IMR-90 (cell line): ENCODE measurements around the gene ATP6V0E2. TPM values are rescaled to one million over a fixed set of nuclear protein-coding genes. Genes with fewer than 3 reads are reported as not detected.

ENCODE experiments used
- ATAC-seq: fragments of 200-7000 bp; cut with Tn5 transposase; 2 replicates; pipeline ENCODE4 v1.9.1; 2020; ENCODE audit warnings: low read depth, mild to moderate bottlenecking, moderate library complexity
- BruUV-seq: library from RNA; stranded (reverse); fragments of 400-500 nt; replicated peaks from 2 replicates; lab custom pipeline; 2021; lab: Mats Ljungman, UMichigan
- CTCF ChIA-PET: fragments of 300-600 bp; formaldehyde crosslinking; extraction: SDS; loops from one replicate; lab custom pipeline; 2021; ENCODE audit warnings: antibody characterized with exemption; lab: Yijun Ruan, JAX
- POLR2A ChIA-PET: fragments of 300-600 bp; sonication (Branson Sonifier 250); formaldehyde crosslinking; loops from one replicate; lab custom pipeline; 2022; ENCODE audit warnings: antibody characterized with exemption; ENCODE audit not compliant: unreplicated experiment; lab: Charles Lee
- DNase-seq: peaks from one replicate; pipeline ENCODE4 v3.0.0; 2013
- H2AFZ ChIP-seq: replicated peaks from 2 replicates; pipeline ENCODE3; 2013; ENCODE audit warnings: low read length, mild to moderate bottlenecking; ENCODE audit not compliant: poor library complexity
- H2AK5ac ChIP-seq: 2 replicates; pipeline ENCODE4 v1.6.1; 2013; ENCODE audit warnings: low read depth, low read length, inconsistent platforms
- H2AK9ac ChIP-seq: replicated peaks from 2 replicates; pipeline ENCODE3; 2013; ENCODE audit warnings: mild to moderate bottlenecking, low read depth, low read length, moderate library complexity; ENCODE audit not compliant: poor library complexity
- H2BK120ac ChIP-seq: 2 replicates; pipeline ENCODE4 v1.6.1; 2013; ENCODE audit warnings: low read depth, low read length, inconsistent platforms
- H2BK15ac ChIP-seq: 3 replicates; pipeline ENCODE4 v1.6.1; 2013; ENCODE audit warnings: low read depth, low read length, inconsistent platforms
- H2BK20ac ChIP-seq: 2 replicates; pipeline ENCODE4 v1.6.1; 2013; ENCODE audit warnings: low read depth, mild to moderate bottlenecking, inconsistent platforms, low read length, moderate library complexity
- H2BK5ac ChIP-seq: 2 replicates; pipeline ENCODE4 v1.6.1; 2013; ENCODE audit warnings: mild to moderate bottlenecking, low read depth, low read length, inconsistent platforms; ENCODE audit not compliant: poor library complexity, severe bottlenecking
- H3K14ac ChIP-seq: replicated peaks from 2 replicates; pipeline ENCODE4 v1.6.1; 2013; ENCODE audit warnings: low read depth, low read length, inconsistent platforms
- H3K18ac ChIP-seq: 2 replicates; pipeline ENCODE4 v1.6.1; 2013; ENCODE audit warnings: low read depth, low read length, control low read depth
- H3K23ac ChIP-seq: 2 replicates; pipeline ENCODE4 v1.6.1; 2013; ENCODE audit warnings: low read depth, low read length, inconsistent platforms
- H3K27ac ChIP-seq: 2 replicates; pipeline ENCODE4 v1.5.1; 2013; ENCODE audit warnings: mild to moderate bottlenecking, control low read depth, low read length; ENCODE audit not compliant: insufficient read depth
- H3K27me3 ChIP-seq: 2 replicates; pipeline ENCODE4 v1.6.1; 2013; ENCODE audit warnings: low read length; ENCODE audit not compliant: control insufficient read depth, insufficient read depth
- H3K36me3 ChIP-seq: 2 replicates; pipeline ENCODE4 v1.6.1; 2013; ENCODE audit warnings: low read length, mixed read lengths; ENCODE audit not compliant: control insufficient read depth, insufficient read depth
- H3K4ac ChIP-seq: 2 replicates; pipeline ENCODE4 v1.6.1; 2013; ENCODE audit warnings: low read depth, low read length, inconsistent platforms
- H3K4me1 ChIP-seq: 2 replicates; pipeline ENCODE4 v1.6.1; 2013; ENCODE audit warnings: low read length, mixed read lengths; ENCODE audit not compliant: control insufficient read depth, insufficient read depth
- H3K4me2 ChIP-seq: 2 replicates; pipeline ENCODE4 v1.6.1; 2013; ENCODE audit warnings: low read depth, mild to moderate bottlenecking, control low read depth, low read length, moderate library complexity
- H3K4me3 ChIP-seq: 2 replicates; pipeline ENCODE4 v1.5.1; 2013; ENCODE audit warnings: low read depth, mild to moderate bottlenecking, control low read depth, low read length, moderate library complexity; ENCODE audit not compliant: insufficient read depth
- H3K56ac ChIP-seq: 2 replicates; pipeline ENCODE4 v1.6.1; 2013; ENCODE audit warnings: low read length, inconsistent platforms; ENCODE audit not compliant: insufficient read depth; ENCODE audit errors: extremely low read depth
- H3K79me1 ChIP-seq, 2 experiments: 2 replicates each; pipeline ENCODE4 v1.6.1; 2013; ENCODE audit warnings: low read length in 2 of 2, inconsistent platforms in 1 of 2, low read depth in 1 of 2
- H3K9ac ChIP-seq: 2 replicates; pipeline ENCODE4 v1.6.1; 2013; ENCODE audit warnings: low read depth, low read length, control low read depth
- H3K9me1 ChIP-seq: 2 replicates; pipeline ENCODE4 v1.6.1; 2013; ENCODE audit warnings: low read length, inconsistent platforms; ENCODE audit not compliant: insufficient read depth
- H3K9me3 ChIP-seq: 2 replicates; pipeline ENCODE4 v1.6.1; 2013; ENCODE audit warnings: low read length; ENCODE audit not compliant: control insufficient read depth, insufficient read depth
- H4K20me1 ChIP-seq: 2 replicates; pipeline ENCODE4 v1.6.1; 2013; ENCODE audit warnings: low read length, inconsistent platforms; ENCODE audit not compliant: insufficient read depth
- H4K5ac ChIP-seq: 2 replicates; pipeline ENCODE4 v1.6.1; 2013; ENCODE audit warnings: mild to moderate bottlenecking, low read depth, low read length, control low read depth
- H4K8ac ChIP-seq, 2 experiments: 2 replicates each; pipeline ENCODE4 v1.6.1; 2013; ENCODE audit warnings: low read depth in 2 of 2, low read length in 2 of 2, control low read depth in 1 of 2, inconsistent platforms in 1 of 2
- H4K91ac ChIP-seq: 2 replicates; pipeline ENCODE4 v1.6.1; 2013; ENCODE audit warnings: low read depth, low read length, inconsistent platforms; ENCODE audit not compliant: insufficient read depth
- SMC3 ChIP-seq: fragments of 150-350 bp; IDR thresholded peaks from 2 replicates; pipeline ENCODE4 v1.6.1; 2016; ENCODE audit warnings: low read depth, mild to moderate bottlenecking, antibody characterized with exemption, low read length, moderate library complexity
- WGBS, 2 experiments: methylation state at CpG; one replicate each; pipeline versions ENCODE4 v1.1.5 to v1.1.7; 2013; ENCODE audit warnings: missing lambda C conversion rate in 2 of 2; ENCODE audit not compliant: insufficient read length in 1 of 2; ENCODE audit errors: extremely low coverage in 2 of 2; 5-methylcytosine and 5-hydroxymethylcytosine counted together
- dilution Hi-C: fragments of 300-500 bp; cut with HindIII; formaldehyde crosslinking; loops from one replicate; pipeline ENCODE4 v1.14.3; 2018; ENCODE audit warnings: low sequenced_read_pairs; ENCODE audit not compliant: unreplicated experiment
- in situ Hi-C: fragments of 300-500 bp; cut with MboI; formaldehyde crosslinking; loops from 3 replicates; pipeline ENCODE4 v1.14.3; 2019; ENCODE audit warnings: low sequenced_read_pairs, inconsistent platforms, mixed read lengths
- intact Hi-C: fragments of 100-400 bp; cut with micrococcal nuclease; formaldehyde crosslinking; loops from 2 replicates; pipeline ENCODE4 v1.10.0; 2022
- polyA plus RNA-seq, 3 experiments: library from polyadenylated mRNA; depleted of rRNA; stranded (reverse); fragments of >200 nt; gene quantifications; 2 replicates each; pipeline ENCODE4 v1.2.3, GENCODE V29; 2012; ENCODE audit warnings: low replicate concordance in 1 of 3
- total RNA-seq: library from RNA; depleted of rRNA; stranded (reverse); fragments of >200 nt; gene quantifications from 2 replicates; pipeline ENCODE4 v1.2.3, GENCODE V29; 2012

The ATP6V0E2 gene
- total and polyA plus RNA-seq, 2 of the 4 experiments (the other 2 are of a cell fraction), result 5.7 to 30.3 TPM

DNA sequence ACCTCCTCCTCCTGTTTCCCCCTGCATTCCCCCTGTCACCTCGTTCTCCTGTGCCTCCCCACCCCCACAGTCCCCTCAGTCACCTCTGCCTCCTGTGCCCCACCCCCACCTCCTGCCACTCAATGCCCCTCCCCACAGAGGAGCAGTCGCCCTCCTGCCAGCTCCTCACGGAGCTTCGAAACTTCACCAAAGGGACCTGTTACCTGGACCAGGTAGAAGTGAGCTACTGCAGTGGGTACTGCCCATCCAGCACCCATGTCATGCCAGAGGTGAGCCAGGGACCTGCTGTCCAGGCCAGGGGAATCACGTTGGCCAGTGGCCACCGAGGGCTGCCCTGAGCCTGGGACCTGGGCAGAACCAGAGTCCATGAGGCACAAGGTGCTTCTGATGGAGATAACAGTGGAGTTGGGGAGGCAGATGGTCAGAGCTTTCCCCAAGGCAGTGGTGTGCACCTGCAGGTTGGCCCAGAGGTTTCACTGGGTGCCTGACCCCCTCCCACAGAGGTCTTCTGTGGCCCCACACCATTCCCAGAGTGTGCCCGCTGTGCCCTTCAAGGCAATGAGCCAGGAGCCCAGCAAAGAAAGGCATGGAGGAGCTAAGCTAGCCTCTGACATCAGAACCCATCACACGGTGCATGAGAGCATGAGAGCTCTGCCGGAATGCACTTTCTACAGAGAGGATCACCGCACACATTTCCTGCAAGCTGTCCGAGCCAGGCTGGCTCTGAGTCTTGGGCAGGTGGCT, 42.6 kb upstream of the ATP6V0E2 start:
- H3K4me2 ChIP-seq, result no peak overlapping the region
- H2AK9ac ChIP-seq, result no peak overlapping the region
- dilution Hi-C loops (no loop called here), in situ Hi-C loops (no loop called here), intact Hi-C loops (no loop called here)
- no peak overlapping the region for H2BK5ac ChIP-seq
- H3K4me1 ChIP-seq, result no peaks in the 10 kb centered on the region
- no peaks in the 10 kb centered on the region for H3K36me3 ChIP-seq
- no peak overlapping the region for H2BK120ac ChIP-seq
- no peak overlapping the region for H4K8ac ChIP-seq
- H3K9ac ChIP-seq, result no peak overlapping the region
- H4K20me1 ChIP-seq, result no peaks in the 10 kb centered on the region
- ATAC-seq (no peak), DNase-seq (no peak)
- TF ChIP-seq SMC3, result no peak
- no peaks in the 10 kb centered on the region for H3K79me1 ChIP-seq
- BruUV-seq, result no TSS peak
- H3K4ac ChIP-seq, result no peak overlapping the region
- H2BK15ac ChIP-seq, result no peak overlapping the region
- H4K5ac ChIP-seq, result no peak overlapping the region
- no peak overlapping the region for H3K56ac ChIP-seq
- H4K91ac ChIP-seq, result no peak overlapping the region
- no peak overlapping the region for H2AFZ ChIP-seq
- H3K4me3 ChIP-seq, result no peak overlapping the region
- H2AK5ac ChIP-seq, result no peak overlapping the region
- WGBS, 2 experiments, result 27% methylated on average over 3 of the region's 11 CpGs; no CpG with 5 or more reads in 1 of the 2 experiments
- no peak overlapping the region for H3K23ac ChIP-seq
- peaks cover 23% of the 10 kb centered on the region; the same call in 1 of the 2 replicates for H3K27me3 ChIP-seq
- H3K18ac ChIP-seq, result no peak overlapping the region
- no peaks in the 10 kb centered on the region for H3K9me1 ChIP-seq
- H2BK20ac ChIP-seq, result no peak overlapping the region
- H3K27ac ChIP-seq, result no peak overlapping the region
- no peak overlapping the region for H3K14ac ChIP-seq
- ChIA-PET POLR2A (no interaction called here), CTCF (no interaction called here)
- no peaks in the 10 kb centered on the region for H3K9me3 ChIP-seq
